ENCODE data around the gene UBA6.

DNA sequence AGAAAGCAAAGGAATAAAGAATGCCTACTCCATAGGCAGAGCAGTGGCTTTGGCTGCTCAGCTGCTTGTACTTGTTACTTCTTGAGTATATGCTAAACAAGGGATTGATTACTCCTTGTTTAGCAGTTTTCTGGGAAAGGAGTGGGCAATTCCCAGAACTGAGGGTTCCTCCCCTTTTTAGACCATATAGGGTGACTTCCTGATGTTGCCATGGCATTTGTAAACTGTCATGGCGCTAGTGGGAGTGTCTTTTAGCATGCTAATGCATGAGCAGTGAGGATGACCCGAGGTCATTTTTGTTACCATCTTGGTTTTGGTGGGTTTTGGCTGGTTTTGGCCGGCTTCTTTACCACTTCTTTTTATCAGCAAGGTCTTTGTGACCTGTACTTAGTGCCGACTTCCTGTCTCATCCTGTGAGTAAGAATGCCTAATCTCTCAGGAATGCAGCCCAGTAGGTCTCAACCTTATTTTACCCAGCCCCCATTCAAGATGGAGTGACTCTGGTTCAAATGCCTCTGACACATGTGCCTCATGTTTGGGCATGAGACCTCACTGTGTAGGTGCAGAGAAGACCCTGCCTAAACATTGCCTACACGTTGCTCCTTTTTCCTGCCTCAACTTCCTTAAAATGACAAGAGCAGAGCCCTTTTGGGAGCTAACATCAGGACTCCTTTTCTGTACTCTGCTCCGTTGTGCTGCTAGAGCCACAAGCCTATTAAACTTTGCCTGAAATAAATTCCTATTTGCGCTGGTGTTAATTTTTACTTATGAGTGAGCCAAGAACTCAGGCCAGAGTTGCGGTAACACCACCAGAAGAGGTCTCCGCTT is 21.0 kb upstream of the UBA6 start:
- TF ChIP-seq, protein P1, sequence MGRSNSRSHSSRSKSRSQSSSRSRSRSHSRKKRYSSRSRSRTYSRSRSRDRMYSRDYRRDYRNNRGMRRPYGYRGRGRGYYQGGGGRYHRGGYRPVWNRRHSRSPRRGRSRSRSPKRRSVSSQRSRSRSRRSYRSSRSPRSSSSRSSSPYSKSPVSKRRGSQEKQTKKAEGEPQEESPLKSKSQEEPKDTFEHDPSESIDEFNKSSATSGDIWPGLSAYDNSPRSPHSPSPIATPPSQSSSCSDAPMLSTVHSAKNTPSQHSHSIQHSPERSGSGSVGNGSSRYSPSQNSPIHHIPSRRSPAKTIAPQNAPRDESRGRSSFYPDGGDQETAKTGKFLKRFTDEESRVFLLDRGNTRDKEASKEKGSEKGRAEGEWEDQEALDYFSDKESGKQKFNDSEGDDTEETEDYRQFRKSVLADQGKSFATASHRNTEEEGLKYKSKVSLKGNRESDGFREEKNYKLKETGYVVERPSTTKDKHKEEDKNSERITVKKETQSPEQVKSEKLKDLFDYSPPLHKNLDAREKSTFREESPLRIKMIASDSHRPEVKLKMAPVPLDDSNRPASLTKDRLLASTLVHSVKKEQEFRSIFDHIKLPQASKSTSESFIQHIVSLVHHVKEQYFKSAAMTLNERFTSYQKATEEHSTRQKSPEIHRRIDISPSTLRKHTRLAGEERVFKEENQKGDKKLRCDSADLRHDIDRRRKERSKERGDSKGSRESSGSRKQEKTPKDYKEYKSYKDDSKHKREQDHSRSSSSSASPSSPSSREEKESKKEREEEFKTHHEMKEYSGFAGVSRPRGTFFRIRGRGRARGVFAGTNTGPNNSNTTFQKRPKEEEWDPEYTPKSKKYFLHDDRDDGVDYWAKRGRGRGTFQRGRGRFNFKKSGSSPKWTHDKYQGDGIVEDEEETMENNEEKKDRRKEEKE (IDR thresholded peaks at IDR 0.05; ENCODE audit: borderline replicate concordance in 1 of 2, control insufficient read depth in 1 of 2, low read depth in 2 of 2, low read length in 1 of 2) = 0 out of 4 replicates have a peak, but pooled peaks of 1 of the 2 experiments have one; percentile 23
- TF ChIP-seq DNMT1 (IDR thresholded peaks at IDR 0.05) = no peak

Data from K562 (cell line).